ENCODE data around the gene TNP2. TPM values are rescaled to one million over a fixed set of nuclear protein-coding genes. Genes with fewer than 3 reads are reported as not detected.

Gene TNP2
- polyA plus RNA-seq, 1 of the 3 experiments (the other 2 are of a cell fraction): not detected

DNA sequence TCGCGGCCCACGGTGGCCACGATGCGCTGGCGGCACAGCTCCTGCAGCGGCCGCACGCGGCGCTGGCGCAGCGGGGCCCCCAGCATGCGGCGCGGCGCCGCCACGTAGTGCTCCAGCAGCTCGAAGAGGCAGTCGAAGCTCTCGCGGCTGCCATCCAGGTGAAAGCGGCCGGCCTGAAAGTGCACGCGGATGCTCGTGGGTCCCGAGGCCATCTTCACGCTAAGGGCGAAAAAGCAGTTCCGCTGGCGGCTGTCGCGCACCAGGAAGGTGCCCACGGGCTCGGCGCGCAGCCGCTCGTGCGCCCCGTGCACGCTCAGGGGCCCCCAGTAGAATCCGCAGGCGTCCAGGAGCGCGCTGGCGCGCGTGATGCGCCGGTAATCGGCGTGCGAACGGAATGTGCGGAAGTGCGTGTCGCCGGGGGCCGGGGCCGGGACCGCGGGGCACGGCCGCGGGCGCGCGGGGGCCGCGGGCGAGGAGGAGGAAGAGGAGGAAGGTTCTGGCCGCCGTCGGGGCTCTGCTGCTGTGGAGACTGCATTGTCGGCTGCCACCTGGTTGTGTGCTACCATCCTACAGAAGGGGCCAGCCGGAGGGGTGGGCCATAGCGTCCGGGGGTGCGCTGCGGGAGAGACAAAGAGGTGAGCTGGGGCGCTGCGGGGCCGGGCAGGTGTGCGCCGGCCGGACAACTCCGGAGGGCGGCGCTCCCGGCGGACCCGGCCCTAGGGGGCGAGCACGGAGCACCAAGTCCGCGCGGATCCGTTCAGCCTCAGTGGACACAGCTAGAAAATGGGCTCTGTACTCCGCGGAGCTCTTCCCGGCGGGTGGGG, 14.0 kb downstream of the TNP2 start:
- POLR2A ChIA-PET: interaction anchor here (1.0 to 1.5 kb wide), 5 partner anchors 55 to 310 kb away, joined by 3 to 9 read pairs (median 4); no protein-coding TSS in a partner anchor
- Histone ChIP-seq H3K36me3 (replicated peaks in 1 of 2; ENCODE audit: control insufficient read depth in 1 of 2, insufficient read depth in 2 of 2, low read length in 1 of 2) (peaks cover 3 to 4% of the 10 kb centered on the region in 2 experiments), H3K4me1 (ENCODE audit: control insufficient read depth in 1 of 2, insufficient read depth in 2 of 2, low read depth in 1 of 2, low read length in 1 of 2) (peaks cover 9 to 27% of the 10 kb centered on the region in 2 experiments; a peak in 3 of 4 replicates), H3K9ac (peak overlapping the region; percentile 70; the same call in 1 of the 2 replicates), H3F3A (replicated peaks; ENCODE audit: insufficient read depth) (peaks cover 28% of the 10 kb centered on the region), H2AFZ (ENCODE audit: low read depth) (peak overlapping the region; percentile 18; the same call in 1 of the 2 replicates), H3K9me2 (no peaks in the 10 kb centered on the region), H3K4me2 (peak overlapping the region; percentile 83), H3K27me3 (ENCODE audit: insufficient read depth) (no peaks in the 10 kb centered on the region), H3K27ac (ENCODE audit: low read depth in 2 of 2, low read length in 1 of 2) (no peak overlapping the region; a peak in 1 of 4 replicates), H3K4me3 (ENCODE audit: low read depth in 2 of 2, low read length in 1 of 2) (peak overlapping the region; percentile 79 to 84), H4K20me1 (ENCODE audit: insufficient read depth) (peaks cover 32% of the 10 kb centered on the region), H3K79me2 (ENCODE audit: insufficient read depth) (peaks cover 25% of the 10 kb centered on the region), H3K9me3 (no peaks in the 10 kb centered on the region)
- WGBS (ENCODE audit: low lambda C conversion rate): 15% methylated on average over 21 of the region's 105 CpGs
- TF ChIP-seq, protein P1, sequence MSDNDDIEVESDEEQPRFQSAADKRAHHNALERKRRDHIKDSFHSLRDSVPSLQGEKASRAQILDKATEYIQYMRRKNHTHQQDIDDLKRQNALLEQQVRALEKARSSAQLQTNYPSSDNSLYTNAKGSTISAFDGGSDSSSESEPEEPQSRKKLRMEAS (IDR thresholded peaks at IDR 0.05; ENCODE audit: low read depth): peak; percentile 43; the same call in 1 of the 2 replicates
- TF ChIP-seq GATA2 (CRISPR knock-in tag; IDR thresholded peaks at IDR 0.05): no peak
- TF ChIP-seq MXI1 (IDR thresholded peaks at IDR 0.05; ENCODE audit: low read depth, low read length): peak; percentile 22; the same call in 1 of the 2 replicates
- DNase-seq: peak; percentile 73
- CTCF ChIA-PET: interaction anchor here (0.6 to 14.4 kb wide), 70 partner anchors 9 to 366 kb away, joined by 3 to 318 read pairs (median 4); partner anchors contain the start of gene TNP2

- Histone ChIP-seq H3K9me2 (no peaks in the 10 kb centered on the region), H2AFZ (ENCODE audit: low read depth) (no peak overlapping the region), H4K20me1 (ENCODE audit: insufficient read depth) (peaks cover 32% of the 10 kb centered on the region), H3K27me3 (ENCODE audit: insufficient read depth) (no peaks in the 10 kb centered on the region), H3K4me2 (peak overlapping the region; percentile 83), H3K4me3 (ENCODE audit: low read depth in 2 of 2, low read length in 1 of 2) (peak overlapping the region; percentile 79 to 84), H3K27ac (ENCODE audit: low read depth in 2 of 2, low read length in 1 of 2) (no peak overlapping the region), H3K9ac (peak overlapping the region; percentile 70; the same call in 1 of the 2 replicates), H3K79me2 (ENCODE audit: insufficient read depth) (peaks cover 25% of the 10 kb centered on the region), H3K36me3 (replicated peaks in 1 of 2; ENCODE audit: control insufficient read depth in 1 of 2, insufficient read depth in 2 of 2, low read length in 1 of 2) (peaks cover 3 to 4% of the 10 kb centered on the region in 2 experiments), H3K4me1 (ENCODE audit: control insufficient read depth in 1 of 2, insufficient read depth in 2 of 2, low read depth in 1 of 2, low read length in 1 of 2) (peaks cover 9 to 26% of the 10 kb centered on the region in 2 experiments; a peak in 3 of 4 replicates), H3F3A (replicated peaks; ENCODE audit: insufficient read depth) (peaks cover 28% of the 10 kb centered on the region), H3K9me3 (no peaks in the 10 kb centered on the region)
- DNase-seq: no peak
- POLR2A ChIA-PET: no interaction called here
- CTCF ChIA-PET: interaction anchor here (0.7 to 14.4 kb wide), 30 partner anchors 8 to 316 kb away, joined by 3 to 318 read pairs (median 6); no protein-coding TSS in a partner anchor
- no peak for TF ChIP-seq EP300 (IDR thresholded peaks at IDR 0.05; ENCODE audit: borderline replicate concordance in 1 of 2, low read depth in 1 of 2, low read length in 1 of 2)
- no peak for TF ChIP-seq SIN3A (IDR thresholded peaks at IDR 0.05; ENCODE audit: borderline replicate concordance, low read depth, low read length)
- TF ChIP-seq MXI1 (IDR thresholded peaks at IDR 0.05; ENCODE audit: low read depth, low read length): no peak
- no peak for TF ChIP-seq GATA2 (CRISPR knock-in tag; IDR thresholded peaks at IDR 0.05)
- TF ChIP-seq FOSL2 (IDR thresholded peaks at IDR 0.05; ENCODE audit: borderline replicate concordance, low read depth): no peak
- TF ChIP-seq ELF1 (IDR thresholded peaks at IDR 0.05): no peak
- no peak for TF ChIP-seq TCF12 (IDR thresholded peaks at IDR 0.05)
- no peak for TF ChIP-seq NFIC (IDR thresholded peaks at IDR 0.05; ENCODE audit: borderline replicate concordance)
- TF ChIP-seq, protein P1 (IDR thresholded peaks at IDR 0.05; ENCODE audit: low read depth): no peak
- TF ChIP-seq CTCF (IDR thresholded peaks at IDR 0.05): no peak
- TF ChIP-seq SMC3 (IDR thresholded peaks at IDR 0.05; ENCODE audit: low read depth, low read length): no peak
- TF ChIP-seq JUND (IDR thresholded peaks at IDR 0.05): no peak
- TF ChIP-seq TEAD4 (IDR thresholded peaks at IDR 0.05; ENCODE audit: borderline replicate concordance, insufficient read depth): no peak
- 81% methylated on average over 23 of the region's 29 CpGs for WGBS (ENCODE audit: low lambda C conversion rate)
These were observed 14.9 kb downstream of the TNP2 start for GRCh38 chr16:11253995-11254912.

All from SK-N-SH (cell line).